GM21825 (cell line): ENCODE results near the gene HDAC8.
"Not testable (repeated sequence)": the region's sequence is repeated elsewhere in the genome, so short reads cannot be mapped to it uniquely, and the experiment has no call there.

Source experiments
- ATAC-seq: cut with Tn5 transposase; IDR thresholded peaks from one replicate; pipeline ENCODE4 v1.9.1; 2021; ENCODE audit warnings: mild to moderate bottlenecking, moderate library complexity; ENCODE audit not compliant: unreplicated experiment

The HDAC8 gene

DNA sequence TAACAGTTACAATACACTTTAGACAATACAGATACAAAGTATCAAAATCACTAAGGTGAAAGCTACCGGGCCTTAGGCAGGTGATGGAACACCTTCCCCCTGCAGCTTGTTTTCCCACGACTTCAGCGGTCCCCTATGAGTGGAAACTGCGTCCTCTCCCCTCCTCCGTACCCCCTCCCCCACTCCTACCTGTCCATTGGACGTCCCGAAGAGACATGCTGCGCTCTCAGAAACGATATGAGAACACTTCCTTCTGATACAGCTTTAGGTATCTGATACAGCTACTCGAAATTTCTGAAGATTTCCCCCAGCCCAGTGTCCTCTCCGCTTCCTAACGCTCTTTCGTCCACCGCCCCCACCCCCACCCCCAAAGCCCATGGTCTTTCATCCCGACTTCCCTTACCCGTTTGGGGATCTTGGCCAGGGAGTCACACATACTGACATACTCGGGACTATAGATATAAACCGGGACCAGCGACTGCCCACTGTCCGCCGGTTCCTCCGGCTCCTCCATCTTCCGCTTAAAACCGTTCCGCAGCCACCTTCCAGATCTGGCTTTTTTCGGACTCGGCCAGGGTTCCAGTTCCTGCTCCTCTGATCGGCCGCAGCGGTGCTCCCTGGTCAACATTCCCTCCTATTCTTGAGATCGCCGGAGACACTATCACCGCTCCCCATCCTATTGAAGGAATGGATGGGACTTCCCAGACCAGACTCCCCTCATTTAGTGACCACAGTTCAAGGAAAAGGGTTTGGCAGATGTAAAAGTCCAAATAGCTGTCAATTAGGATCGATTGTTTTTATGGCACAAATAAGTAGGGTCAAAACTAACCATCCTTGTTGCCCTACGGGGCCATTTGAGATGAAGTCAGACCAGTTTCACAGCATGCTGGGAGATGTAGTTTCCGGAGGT is at the start of gene HDAC8:
HDAC8 (minus strand) TSS at position 596 of the 910 bp plus-strand sequence; CDS start at position 514, 82 bp downstream.
- peak; percentile 93 for ATAC-seq

DNA sequence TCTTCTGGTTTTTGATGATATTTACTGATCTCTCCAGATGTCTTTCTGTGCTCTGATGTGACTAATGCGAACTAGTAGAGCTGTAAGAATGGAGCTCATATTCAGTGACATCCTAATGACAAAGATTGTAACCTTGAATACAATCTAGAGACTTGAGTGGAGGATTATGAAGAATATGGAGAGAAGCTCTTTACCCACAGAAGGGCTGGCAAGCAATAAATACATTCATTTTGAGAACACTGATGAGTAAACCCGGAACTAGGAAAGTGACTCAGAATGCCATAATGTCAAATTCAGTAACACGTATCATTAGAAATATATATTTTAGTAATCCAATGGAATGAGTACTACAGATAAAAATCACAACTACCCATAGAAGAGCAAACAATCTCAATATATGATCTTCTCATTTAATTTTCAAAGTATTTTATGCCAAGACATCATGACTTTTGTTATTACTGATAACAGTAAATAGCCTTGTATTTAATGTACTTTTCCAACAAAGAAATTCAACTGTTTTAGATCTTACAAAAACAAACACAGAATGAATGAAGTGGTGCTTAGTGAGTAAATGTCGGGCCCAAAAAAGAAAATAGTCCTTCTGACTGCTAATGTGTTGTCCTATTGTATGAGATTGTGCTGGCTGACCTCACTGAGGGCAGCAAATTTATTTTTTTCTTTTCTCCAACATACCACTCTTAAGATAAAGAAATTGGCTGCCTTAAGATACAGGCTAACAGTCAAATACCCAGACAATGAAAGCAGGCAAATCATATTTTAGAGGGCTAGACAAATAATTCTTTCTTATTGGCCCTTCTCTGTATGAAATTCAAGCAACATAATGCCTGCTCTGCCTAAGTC is 49.2 kb upstream of the HDAC8 start:
- ATAC-seq, result peak; percentile 79

DNA sequence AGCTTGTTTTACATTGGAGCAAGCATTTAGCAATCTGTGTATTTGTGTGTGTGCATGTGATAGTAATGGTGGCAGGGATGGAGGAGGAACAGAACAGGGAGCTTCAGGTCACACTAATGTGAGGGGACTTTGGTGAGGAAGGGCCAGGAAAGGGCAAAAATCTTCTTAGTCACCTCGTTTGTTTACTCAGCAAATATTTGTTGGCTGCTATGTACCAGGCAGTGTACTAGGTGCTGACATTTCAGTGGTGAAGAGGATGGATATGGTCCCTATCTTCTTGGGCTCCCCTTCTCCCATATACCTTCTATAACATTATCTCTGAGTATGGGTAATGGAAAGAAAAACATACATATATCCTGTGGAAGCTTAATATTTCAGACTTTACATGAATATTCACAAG is 48.5 kb upstream of the HDAC8 start:
- ATAC-seq, result peak; percentile 21

DNA sequence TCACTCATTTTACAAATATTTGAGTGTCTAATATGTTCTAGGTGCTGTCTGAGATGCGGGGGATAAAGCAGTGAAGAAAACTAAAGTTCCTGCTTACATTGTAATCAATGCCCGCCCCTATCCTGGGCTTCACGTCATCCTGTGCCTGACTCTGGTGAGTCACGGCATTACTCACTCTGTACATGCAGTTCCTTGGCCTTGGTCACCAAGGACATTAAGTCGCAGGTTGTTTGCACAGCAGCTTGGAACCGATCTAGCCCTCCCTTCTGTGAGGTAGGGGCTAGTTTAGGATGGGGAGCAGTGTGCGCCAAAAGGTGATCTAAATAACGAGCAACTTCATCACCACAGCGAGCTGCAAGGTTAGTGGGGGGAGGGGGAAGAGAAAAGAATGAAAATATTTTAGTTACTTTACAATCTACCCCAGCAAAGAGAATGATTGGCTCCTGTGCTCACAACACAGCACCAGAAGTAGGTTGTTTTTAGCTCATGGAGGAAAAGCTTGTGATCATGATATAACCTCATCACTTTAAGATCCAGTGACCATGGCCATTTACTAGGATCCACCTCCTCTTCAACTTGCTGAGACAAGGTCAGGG is 48.0 kb upstream of the HDAC8 start:
- ATAC-seq, result no peak

DNA sequence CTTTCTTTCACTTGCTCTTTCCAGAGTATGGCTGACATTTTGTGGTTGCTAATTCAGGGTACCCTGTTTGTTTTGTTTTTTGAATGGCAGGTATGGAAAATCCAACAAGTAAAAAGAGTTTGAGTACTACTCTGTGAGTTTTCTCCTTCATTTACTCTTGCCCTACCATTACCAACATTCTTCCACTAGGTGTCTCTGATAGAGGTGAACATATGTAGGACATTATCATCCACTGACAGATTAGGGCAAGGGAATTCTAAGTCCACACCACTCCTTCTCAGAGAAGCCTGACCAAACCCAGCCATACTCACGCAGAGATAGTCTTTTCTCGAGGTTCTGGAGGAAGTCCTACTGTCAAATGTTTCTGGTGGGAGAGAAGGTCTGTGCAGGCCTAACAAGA is 36.7 kb upstream of the HDAC8 start:
- no peak for ATAC-seq

DNA sequence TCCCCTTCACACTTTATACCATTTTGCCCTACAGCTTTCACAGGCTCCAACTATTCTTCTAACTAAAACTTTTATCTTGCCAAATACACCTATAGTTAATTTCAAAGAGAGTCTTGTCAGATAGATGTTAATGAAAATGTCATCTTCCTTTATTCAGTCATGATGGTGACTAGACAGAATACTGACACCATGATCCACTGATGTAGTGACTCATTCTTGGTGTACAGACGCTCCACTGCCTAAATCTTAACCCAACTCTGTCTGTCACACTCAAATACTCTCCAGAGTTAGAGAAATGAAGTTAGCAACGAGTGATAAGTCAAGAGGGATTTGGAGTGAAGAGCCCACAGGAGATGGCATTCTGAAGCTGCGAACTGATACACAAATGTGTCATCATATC is 32.1 kb upstream of the HDAC8 start:
- ATAC-seq, result no peak

DNA sequence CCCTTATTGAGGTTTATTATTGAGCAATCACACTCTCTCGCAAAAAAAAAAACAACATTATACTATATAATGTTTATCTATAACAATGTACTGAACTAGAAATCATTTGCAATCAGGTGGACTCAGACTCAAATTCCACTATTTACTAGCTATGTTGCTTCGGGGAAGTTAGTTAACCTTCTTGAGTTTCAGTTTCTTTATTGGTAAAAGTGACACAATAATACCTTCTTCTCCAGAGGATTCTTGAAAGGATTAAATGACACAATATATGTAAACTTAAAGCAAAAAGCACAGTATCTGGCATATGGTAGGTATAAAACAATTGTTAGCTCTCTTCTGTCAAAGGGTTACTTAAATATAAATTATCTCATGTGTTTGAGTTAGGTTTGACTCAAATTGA is 31.5 kb upstream of the HDAC8 start:
- ATAC-seq, result peak; percentile 58

DNA sequence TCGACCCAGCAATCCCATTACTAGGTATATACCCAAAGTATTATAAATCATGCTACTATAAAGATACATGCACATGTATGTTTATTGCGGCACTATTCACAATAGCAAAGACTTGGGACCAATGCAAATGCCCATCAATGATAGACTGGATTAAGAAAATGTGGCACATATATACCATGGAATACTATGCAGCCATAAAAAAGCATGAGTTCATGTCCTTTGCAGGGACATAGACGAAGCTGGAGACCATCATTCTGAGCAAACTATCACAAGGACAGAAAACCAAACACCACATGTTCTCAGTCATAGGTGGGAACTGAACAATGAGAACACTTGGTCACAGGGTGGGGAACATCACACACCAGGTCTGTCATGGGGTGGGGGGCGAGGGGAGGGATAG is 18.4 kb upstream of the HDAC8 start:
- not testable (repeated sequence) for ATAC-seq

DNA sequence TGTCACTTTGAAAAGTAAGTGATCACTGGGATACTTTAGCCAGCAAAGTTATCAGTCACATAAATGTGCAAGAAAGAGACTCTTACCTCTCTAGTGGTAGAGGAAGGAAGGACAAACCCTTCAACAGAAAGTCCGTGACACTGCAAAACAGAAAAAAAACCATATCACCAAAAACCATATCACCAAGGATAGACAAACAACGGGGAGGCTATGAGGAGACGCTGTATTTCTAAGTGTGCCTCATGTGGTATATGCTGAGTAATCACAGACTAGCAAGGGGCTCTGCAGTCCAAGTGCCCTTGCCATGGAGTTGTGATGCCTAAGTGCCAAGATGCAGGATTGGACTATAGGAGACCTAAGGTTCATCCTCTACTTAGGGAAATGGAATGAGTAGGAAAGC is 11.5 kb upstream of the HDAC8 start:
- ATAC-seq, result no peak

DNA sequence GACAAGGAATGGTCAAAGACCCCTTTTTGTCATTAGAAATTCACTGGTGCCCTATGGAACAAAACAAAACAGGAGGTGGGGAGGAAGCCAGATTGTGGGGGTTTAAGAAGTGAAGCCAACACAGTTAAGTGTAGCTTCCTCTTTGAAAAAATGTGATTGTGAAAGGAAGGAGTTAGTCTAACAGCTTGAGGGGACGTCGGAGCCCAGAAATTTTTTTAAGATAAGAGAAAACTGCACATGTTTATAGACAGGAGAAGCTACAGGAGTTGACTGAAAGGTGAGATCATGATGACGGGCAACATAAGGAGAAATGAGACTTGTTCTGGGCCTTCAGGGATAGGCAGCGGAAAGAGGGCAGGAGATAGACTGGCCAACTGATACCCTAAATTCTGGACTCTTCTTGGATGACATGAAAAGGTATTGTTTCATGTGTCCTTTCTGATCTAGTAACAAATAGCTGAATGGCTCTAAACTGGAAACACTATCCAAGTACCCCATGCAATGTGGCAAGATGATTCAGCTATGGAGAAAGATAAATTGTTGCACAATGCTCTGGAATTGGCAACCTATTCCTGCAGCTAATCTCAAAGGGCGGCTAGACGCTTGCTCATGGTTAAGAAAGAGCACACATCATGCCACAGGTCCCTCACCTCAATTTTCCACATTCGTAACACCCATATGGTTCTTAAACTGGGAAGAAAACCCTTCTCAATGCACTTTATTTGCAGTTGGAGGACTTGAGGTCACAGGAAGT is 3.7 kb upstream of the HDAC8 start:
- no peak for ATAC-seq

DNA sequence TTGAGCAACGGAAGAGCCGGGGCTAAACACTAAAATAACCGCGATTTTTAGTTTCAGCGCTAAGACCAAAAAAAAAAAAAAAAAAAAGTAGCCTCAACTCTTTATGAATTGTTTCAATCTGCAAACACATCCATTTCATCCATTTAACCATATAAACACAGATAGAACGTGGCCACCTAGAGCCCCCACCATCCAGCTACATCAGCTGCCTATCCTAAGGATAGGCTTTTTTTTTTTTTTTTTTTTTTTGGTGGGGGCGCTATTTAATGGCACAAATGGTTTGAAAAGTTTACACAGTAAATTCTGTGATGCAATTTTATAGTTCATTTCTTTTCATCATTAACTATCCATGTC is 492 bp upstream of the HDAC8 start:
- ATAC-seq, result no peak

DNA sequence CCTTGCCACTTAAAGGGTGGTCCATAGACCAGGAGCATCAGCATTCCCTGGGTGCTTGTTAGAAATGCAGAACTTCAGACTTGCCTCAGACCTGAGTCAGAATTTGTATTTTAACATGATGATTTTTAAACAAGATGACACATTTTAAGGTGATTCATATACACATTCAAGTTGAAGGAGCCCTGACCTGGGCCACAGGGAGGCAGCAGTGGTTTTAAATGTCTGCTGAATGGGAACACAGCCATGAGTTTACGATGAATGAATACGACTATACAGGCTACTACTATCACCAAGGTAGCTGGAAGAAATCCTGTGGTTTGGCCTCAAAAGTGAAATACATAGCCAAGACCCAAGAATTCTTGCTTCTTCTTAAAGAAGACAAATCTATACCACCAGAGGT is 2.9 kb downstream of the HDAC8 start:
- no peak for ATAC-seq

DNA sequence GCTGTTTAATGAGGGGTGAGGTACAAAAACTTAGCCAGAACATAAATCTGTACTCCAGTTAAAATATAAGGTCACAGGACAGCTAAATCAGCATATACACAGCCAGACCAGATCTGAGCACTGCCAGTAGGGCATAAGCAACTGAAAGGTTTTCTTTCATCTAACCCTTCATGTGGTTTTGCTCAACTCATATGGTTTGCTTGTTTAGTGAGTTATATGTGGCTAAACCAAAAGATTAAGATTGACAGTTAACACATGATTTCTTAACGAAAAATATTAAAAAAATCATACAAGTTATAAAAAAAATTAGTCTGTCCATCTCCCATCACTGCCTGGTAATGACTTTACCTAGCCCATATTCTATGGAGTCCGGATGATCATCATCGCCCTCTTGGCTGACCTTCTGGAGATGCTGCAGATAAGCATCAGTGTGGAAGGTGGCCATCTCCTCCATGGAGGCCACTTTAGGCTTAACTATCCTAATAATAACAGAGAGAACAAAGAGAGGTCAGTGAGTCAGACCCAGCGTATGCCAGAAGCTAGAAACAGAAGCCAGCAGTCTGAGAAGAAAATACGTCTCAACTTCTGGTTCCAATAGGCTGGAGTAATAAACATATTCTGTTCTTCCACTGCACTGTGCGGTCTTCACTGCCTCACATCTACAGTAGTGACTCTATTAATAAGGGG is 4.1 kb downstream of the HDAC8 start:
- no peak for ATAC-seq

DNA sequence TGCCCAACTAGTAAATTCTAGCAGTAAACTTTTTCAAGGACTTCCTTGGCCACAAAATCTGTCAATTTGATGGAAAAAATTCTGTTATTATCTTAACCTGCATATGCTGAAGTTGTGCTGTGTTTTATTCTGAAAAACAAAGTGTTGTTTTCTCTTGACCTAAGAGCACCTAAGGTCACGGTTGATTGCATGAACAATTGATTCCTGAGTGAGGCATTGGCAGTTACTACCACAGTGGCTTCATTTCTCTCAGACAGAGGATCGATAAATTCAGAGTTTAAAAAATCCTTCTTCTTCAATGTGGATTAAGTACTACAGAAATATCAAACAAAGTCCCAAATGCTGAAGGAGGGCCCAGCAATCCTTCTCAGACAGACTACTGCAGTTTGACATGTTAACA is 6.2 kb downstream of the HDAC8 start:
- no peak for ATAC-seq

DNA sequence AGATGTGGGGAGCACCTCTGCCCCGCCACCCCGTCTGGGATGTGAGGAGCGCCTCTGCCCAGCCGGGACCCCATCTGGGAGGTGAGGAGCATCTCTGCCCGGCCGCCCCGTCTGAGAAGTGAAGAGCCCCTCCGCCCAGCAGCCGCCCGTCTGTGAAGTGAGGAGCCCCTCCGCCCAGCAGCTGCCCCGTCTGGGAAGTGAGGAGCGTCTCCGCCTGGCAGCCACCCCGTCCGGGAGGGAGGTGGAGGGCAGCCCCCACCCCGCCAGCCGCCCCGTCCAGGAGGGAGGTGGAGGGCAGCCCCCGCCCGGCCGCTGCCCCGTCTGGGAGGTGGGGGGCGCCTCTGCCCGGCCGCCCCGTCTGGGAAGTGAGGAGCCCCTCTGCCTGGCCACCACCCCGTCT is 13.0 kb downstream of the HDAC8 start:
- not testable (repeated sequence) for ATAC-seq

DNA sequence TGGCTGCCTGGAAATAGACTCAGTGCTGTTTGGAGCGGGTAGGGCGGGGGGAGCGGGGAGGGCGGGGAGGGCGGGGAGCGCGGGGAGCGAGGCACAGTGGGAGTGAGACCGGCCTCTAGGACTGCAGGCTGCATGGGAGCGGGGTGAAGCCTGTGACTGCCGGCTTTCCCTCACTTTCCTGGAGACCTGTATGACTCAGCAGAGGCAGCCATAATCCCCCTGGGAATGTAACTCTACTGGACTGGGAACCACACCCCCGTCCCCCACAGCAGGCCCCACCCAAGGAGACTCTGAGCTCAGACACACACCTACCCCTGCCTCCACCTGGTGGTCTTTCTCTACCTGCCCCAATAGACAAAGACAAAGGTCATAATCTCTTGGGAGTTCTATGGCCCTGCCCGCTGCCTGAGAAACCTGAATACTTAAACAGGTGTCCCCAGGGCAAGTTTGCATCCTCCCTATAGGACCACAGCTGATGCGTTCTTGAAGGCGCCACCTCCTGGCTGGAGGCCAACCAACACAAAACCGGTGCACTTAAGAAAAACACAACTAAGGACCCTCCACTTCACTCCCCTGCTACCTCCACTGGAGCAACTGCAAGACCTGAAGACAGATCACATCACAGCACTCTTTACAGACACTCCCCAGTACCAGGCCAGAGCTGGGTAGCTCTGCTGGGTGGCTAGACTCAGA is 18.0 kb downstream of the HDAC8 start:
- no peak for ATAC-seq

DNA sequence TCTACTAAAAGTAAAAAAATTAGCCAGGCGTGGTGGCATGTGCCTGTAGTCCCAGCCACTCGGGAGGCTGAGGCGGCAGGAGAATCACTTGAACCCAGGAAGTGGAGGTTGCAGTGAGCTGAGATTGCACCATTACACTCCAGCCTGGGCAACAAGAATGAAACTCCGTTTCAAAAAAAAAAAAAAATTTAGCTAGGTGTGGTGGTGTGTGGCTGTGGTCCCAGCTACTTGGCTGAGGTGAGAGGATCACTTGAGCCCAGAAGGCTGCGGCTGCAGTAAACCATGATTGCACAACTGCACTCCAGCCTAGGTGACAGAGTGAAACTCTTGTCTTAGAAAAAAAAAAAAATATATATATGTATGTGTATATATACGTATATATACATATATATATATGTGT is 20.2 kb downstream of the HDAC8 start:
- not testable (repeated sequence) for ATAC-seq

DNA sequence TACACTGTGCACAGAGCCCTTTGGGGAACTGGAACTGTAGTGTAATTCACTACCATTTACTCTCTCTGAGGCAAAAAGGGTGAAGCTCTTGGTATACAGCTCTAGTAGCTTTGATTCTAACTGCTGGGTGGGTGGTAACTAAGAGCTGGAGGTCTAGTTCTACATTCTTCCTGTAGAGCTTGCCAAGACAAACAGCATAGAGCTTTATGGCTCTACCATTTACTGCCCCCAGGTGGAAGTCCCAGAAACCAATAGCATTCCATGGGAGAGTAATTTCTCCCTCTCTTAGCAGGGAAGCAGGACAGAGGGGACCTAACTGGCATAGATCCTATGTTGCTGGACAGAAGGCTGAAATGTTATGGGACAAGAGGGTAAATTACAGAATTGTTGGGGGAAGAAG is 26.7 kb downstream of the HDAC8 start:
- ATAC-seq, result no peak

DNA sequence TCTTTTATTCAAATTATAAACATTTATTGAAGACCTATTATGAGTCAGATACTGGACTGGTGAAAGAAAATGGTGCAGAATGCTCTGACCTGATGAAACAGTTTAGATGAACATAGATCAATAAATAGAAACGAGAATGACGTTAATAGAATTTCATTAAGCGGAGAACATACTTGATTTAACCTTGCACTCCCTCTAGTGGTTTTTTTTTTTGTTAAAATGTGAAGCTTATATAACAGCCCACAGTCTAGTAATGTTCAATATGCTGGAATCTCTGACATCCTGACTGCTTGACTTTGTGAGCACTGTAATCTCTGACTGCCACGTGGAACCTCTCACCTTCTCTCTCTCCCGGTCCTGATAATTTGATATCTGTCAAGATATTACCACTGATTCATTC is 32.3 kb downstream of the HDAC8 start:
- no peak for ATAC-seq

DNA sequence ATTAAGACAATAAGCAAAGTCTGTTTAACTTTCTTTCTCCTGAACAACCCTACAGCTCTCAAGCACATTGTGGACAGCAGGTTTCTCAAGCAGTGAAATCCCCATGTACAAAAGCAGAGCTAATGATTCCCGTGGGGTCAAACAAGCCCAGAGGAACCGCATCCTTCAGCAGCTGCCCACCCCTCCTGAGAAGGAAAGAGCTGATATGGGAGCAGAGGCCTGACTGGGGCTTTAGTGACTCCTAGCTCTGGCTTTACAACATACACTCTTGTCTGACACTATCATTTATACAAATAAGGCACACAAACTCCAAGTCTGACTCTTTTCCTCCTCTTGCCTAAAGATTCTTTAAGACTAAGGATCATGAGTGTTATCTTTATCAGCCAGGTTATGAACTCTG is 32.8 kb downstream of the HDAC8 start:
- no peak for ATAC-seq
